ENCODE data around the gene ZDHHC19. TPM values are rescaled to one million over a fixed set of nuclear protein-coding genes. Genes with fewer than 3 reads are reported as not detected.

The ZDHHC19 gene
- total RNA-seq, 2 donors from 2014 or later = not detected

DNA sequence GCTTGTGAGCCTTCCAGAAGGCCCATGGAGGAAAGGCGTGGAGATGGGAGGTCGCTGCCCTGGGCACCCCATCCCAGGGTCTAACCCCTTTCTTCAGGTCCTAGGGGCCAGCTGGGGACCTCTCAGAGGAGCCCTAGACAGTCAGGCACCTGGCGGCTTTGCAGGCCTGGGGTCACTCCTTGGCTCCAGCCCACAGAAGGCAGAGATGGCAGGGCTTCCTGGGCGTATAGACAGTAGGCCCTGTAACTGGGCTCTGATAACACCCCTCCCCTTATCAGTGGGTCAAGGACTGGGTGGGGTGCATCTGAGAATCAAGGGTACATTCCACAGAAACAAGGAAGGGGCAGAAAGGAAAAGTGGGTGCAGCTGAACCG, 16.7 kb downstream of the ZDHHC19 start:
- Histone ChIP-seq H3K4me3 (no peak overlapping the region), H3K27me3 (no peaks in the 10 kb centered on the region), H3K36me3 (replicated peaks in 1 of 2; ENCODE audit: insufficient read depth in 1 of 2, low read depth in 2 of 2) (no peaks in the 10 kb centered on the region), H3K9me3 (no peaks in the 10 kb centered on the region), H3K27ac (peak overlapping the region in 3 of 4 donors; percentile 47 to 64 (median 47)), H3K4me1 (peaks cover 18% of the 10 kb centered on the region)
- 72 to 93% methylated on average over 2 to 5 of the region's 5 CpGs for WGBS, 2 donors
- TF ChIP-seq POLR2A (IDR thresholded peaks at IDR 0.05) = no peak
- TF ChIP-seq, protein P1, sequence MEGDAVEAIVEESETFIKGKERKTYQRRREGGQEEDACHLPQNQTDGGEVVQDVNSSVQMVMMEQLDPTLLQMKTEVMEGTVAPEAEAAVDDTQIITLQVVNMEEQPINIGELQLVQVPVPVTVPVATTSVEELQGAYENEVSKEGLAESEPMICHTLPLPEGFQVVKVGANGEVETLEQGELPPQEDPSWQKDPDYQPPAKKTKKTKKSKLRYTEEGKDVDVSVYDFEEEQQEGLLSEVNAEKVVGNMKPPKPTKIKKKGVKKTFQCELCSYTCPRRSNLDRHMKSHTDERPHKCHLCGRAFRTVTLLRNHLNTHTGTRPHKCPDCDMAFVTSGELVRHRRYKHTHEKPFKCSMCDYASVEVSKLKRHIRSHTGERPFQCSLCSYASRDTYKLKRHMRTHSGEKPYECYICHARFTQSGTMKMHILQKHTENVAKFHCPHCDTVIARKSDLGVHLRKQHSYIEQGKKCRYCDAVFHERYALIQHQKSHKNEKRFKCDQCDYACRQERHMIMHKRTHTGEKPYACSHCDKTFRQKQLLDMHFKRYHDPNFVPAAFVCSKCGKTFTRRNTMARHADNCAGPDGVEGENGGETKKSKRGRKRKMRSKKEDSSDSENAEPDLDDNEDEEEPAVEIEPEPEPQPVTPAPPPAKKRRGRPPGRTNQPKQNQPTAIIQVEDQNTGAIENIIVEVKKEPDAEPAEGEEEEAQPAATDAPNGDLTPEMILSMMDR (IDR thresholded peaks at IDR 0.05) = no peak
- DNase-seq (no peak), ATAC-seq (no peak)
- intact Hi-C loops (cut with DNase I) = no loop called here

DNA sequence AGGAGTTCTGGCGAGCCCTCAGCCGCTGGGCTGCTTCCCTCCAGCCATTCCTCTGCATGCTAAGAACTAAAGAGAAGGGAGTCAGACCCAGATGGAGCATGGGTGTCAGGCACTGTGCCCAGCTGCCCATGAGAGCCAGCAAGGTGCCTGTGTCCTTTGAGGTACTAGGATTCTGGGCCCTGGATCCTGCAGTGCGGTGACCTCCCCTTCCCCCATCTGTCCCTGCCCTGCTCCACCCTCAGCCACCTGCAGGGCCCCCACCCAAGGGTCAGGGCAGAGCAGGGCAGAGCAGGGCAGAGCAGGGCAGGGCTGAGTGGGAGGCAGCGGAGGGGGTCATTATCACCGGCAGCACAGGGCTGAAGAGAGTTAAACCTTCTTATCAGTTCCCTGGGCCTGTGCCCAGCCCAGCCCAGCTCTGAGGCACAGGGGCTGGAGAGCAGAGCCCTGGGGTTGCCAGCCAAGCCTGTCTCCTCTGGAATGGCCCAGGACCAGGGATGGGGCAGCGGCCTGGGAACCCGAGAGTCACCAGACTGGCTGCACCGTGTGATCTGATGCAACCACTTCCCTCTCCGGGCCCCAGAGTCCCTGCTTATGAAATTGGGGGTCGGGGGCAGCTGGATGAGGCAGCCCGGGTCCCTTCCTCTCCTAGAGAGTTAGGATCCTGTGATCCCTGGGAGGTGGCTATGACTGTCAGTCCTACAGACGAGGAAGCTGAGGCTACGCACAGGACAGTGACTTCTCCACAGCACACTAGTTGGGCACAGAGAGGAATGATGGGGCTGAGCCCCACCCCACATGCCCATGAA, 17.3 kb downstream of the ZDHHC19 start:
- H3K4me3 ChIP-seq = no peak overlapping the region
- H3K27me3 ChIP-seq = no peaks in the 10 kb centered on the region
- TF ChIP-seq POLR2A (IDR thresholded peaks at IDR 0.05) = peak in 1 of 3 donors; percentile 9
- TF ChIP-seq, protein P1 (IDR thresholded peaks at IDR 0.05) = no peak
- peak overlapping the region in 3 of 4 donors; percentile 47 to 64 (median 47) for H3K27ac ChIP-seq
- H3K4me1 ChIP-seq = peaks cover 18% of the 10 kb centered on the region
- ATAC-seq = peak; percentile 67
- intact Hi-C loops (cut with DNase I) = no loop called here
- WGBS, 2 donors = 20 to 34% methylated on average over 4 to 12 of the region's 13 CpGs
- H3K36me3 ChIP-seq (replicated peaks in 1 of 2; ENCODE audit: insufficient read depth in 1 of 2, low read depth in 2 of 2) = no peaks in the 10 kb centered on the region
- peak; percentile 53 to 82 (median 72) for DNase-seq
- no peaks in the 10 kb centered on the region for H3K9me3 ChIP-seq

DNA sequence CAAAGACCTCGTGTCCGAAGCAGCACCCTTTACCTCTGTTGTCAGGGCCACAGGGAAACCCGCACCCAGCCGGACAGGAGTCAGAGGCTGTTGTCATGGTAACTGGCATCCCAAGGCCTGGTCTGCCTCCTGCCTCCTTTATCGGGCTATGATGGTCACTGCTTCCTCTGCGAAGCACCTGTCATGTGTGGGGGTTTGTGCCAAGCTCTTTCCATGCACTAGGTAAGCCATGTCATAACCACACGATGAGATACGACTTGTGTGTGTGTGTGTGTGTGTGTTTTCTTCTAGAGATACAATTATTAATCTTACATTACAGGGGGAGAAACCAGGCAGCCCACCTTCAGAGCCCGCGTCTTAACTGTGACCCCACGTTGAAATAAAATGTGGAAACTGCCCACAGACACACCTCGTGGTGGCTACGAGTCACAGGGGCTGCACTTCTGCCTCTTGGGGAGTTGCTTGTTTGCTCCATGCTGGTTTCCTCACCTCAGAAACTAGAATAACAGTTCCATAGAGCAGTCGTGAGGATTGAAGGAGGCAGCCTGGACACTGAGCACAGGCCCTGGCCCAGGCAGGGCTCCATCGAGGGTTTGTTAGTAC, 18.0 kb downstream of the ZDHHC19 start:
- 58 to 81% methylated on average over 11 to 15 of the region's 15 CpGs for WGBS, 2 donors
- DNase-seq = no peak
- peak overlapping the region in 3 of 4 donors; percentile 47 to 77 (median 47) for H3K27ac ChIP-seq
- intact Hi-C loops (cut with DNase I) = no loop called here
- H3K27me3 ChIP-seq = no peaks in the 10 kb centered on the region
- H3K4me3 ChIP-seq = no peak overlapping the region
- no peaks in the 10 kb centered on the region for H3K36me3 ChIP-seq (replicated peaks in 1 of 2; ENCODE audit: insufficient read depth in 1 of 2, low read depth in 2 of 2)
- no peak for ATAC-seq
- no peaks in the 10 kb centered on the region for H3K9me3 ChIP-seq
- TF ChIP-seq, protein P1 (IDR thresholded peaks at IDR 0.05) = no peak
- no peak for TF ChIP-seq POLR2A (IDR thresholded peaks at IDR 0.05)
- H3K4me1 ChIP-seq = peaks cover 18% of the 10 kb centered on the region

DNA sequence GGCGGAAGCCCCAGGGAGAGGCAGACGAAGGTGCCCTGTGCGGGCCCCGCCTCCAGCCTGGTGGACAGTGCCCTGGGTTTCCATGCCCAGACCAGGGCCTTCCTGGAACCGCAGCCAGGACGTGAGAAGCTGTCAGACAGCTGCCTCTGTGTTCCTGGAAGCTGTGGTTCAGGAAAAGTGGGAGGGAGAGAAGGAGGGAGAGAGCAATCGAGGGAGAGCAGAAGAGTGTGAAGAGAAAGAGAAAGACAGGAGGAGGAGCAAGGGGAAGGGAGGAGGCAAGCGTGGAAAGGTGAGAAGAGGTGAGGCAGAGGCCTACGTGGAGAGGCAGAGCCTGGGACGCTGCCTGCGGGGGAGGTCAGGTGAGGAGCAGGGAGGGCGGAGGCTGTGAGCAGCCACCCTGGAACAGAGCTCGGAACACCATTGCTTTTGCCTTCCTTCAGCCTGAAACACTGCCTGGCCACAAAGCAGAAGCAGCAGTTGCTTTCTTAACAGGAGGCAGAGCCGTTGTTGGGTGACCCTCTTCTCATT, 18.6 kb downstream of the ZDHHC19 start:
- TF ChIP-seq, protein P1 (IDR thresholded peaks at IDR 0.05) = no peak
- TF ChIP-seq POLR2A (IDR thresholded peaks at IDR 0.05) = no peak
- H3K27ac ChIP-seq = peak overlapping the region in 3 of 4 donors; percentile 46 to 77 (median 48)
- ATAC-seq (peak; percentile 38), DNase-seq (peak in 1 of 4 donors; percentile 37)
- WGBS, 2 donors = 60% methylated on average over 10 to 12 of the region's 14 CpGs
- H3K4me3 ChIP-seq = no peak overlapping the region
- H3K4me1 ChIP-seq = peaks cover 18% of the 10 kb centered on the region
- H3K9me3 ChIP-seq = no peaks in the 10 kb centered on the region
- no peaks in the 10 kb centered on the region for H3K36me3 ChIP-seq (replicated peaks in 1 of 2; ENCODE audit: insufficient read depth in 1 of 2, low read depth in 2 of 2)
- intact Hi-C loops (cut with DNase I) = no loop called here
- no peaks in the 10 kb centered on the region for H3K27me3 ChIP-seq

Measured in body of pancreas (tissue), 4 donors.